Measurements from ENCODE around the gene SFMBT1. TPM values are rescaled to one million over a fixed set of nuclear protein-coding genes. Genes with fewer than 3 reads are reported as not detected.

The SFMBT1 gene
- total and polyA plus RNA-seq, 2 of the 4 experiments (the other 2 are of a cell fraction): 1.0 to 1.8 TPM

- H3K9me3 ChIP-seq (ENCODE audit: control insufficient read depth, insufficient read depth, low read length): no peaks in the 10 kb centered on the region
- H3K56ac ChIP-seq (ENCODE audit: extremely low read depth, insufficient read depth, low read length): no peak overlapping the region
- H3K4me2 ChIP-seq (ENCODE audit: low read depth, low read length): no peak overlapping the region
- no peak overlapping the region for H4K5ac ChIP-seq (ENCODE audit: low read depth, low read length)
- H2BK120ac ChIP-seq (ENCODE audit: low read depth, low read length): no peak overlapping the region
- H2BK15ac ChIP-seq (ENCODE audit: low read depth, low read length): no peak overlapping the region
- H2BK20ac ChIP-seq (ENCODE audit: low read depth, low read length): no peak overlapping the region
- no peak overlapping the region for H3K4me3 ChIP-seq (ENCODE audit: insufficient read depth, low read depth, low read length)
- CTCF ChIA-PET: interaction anchor here (0.6 to 0.7 kb wide), 4 partner anchors 10 to 138 kb away, joined by 3 to 5 read pairs (median 4); no protein-coding TSS in a partner anchor
- TF ChIP-seq CEBPB (IDR thresholded peaks at IDR 0.05; ENCODE audit: low read depth, low read length): no peak
- TF ChIP-seq CHD1 (IDR thresholded peaks at IDR 0.05; ENCODE audit: low read depth, low read length): no peak
- TF ChIP-seq FOS (IDR thresholded peaks at IDR 0.05; ENCODE audit: low read depth, low read length): no peak
- TF ChIP-seq SMC3 (IDR thresholded peaks at IDR 0.05; ENCODE audit: low read depth, low read length): no peak
- TF ChIP-seq MAZ (IDR thresholded peaks at IDR 0.05; ENCODE audit: borderline replicate concordance, low read depth, low read length): no peak
- no peak for TF ChIP-seq RCOR1 (IDR thresholded peaks at IDR 0.05; ENCODE audit: insufficient replicate concordance, low read length)
- peak; percentile 77 for DNase-seq
- no peak overlapping the region for H2AK9ac ChIP-seq (replicated peaks; ENCODE audit: low read depth, low read length, poor library complexity)
- H3K9me1 ChIP-seq (ENCODE audit: insufficient read depth, low read length): no peaks in the 10 kb centered on the region
- dilution Hi-C loops (cut with HindIII; ENCODE audit: low sequenced_read_pairs, unreplicated experiment): no loop called here
- no peaks in the 10 kb centered on the region for H3K27me3 ChIP-seq (ENCODE audit: control insufficient read depth, insufficient read depth, low read length)
- intact Hi-C loops (cut with micrococcal nuclease): loop anchor here (5.0 kb wide), 1 partner anchor 244 kb away; no protein-coding TSS in a partner anchor
- H3K79me1 ChIP-seq (ENCODE audit: low read depth in 1 of 2, low read length in 2 of 2): 0 out of 4 replicates have a peak, but pooled peaks cover 0 to 2% of the 10 kb centered on the region in 2 experiments
- H2AFZ ChIP-seq (replicated peaks; ENCODE audit: low read length, poor library complexity): no peak overlapping the region
- no peak overlapping the region for H3K9ac ChIP-seq (ENCODE audit: low read depth, low read length)
- no TSS peak for BruUV-seq (replicated peaks)
- no peak overlapping the region for H3K27ac ChIP-seq (ENCODE audit: insufficient read depth, low read length)
- no peaks in the 10 kb centered on the region for H3K36me3 ChIP-seq (ENCODE audit: control insufficient read depth, insufficient read depth, low read length)
- H4K20me1 ChIP-seq (ENCODE audit: insufficient read depth, low read length): no peaks in the 10 kb centered on the region
- H4K8ac ChIP-seq (ENCODE audit: low read depth in 2 of 2, low read length in 2 of 2): no peak overlapping the region
- WGBS, 2 experiments (ENCODE audit: extremely low coverage in 2 of 2, insufficient read length in 1 of 2): no CpG with 5 or more reads among the region's 1 CpG
- POLR2A ChIA-PET (ENCODE audit: unreplicated experiment): no interaction called here
- H3K4ac ChIP-seq (ENCODE audit: low read depth, low read length): no peak overlapping the region
- in situ Hi-C loops (cut with MboI; ENCODE audit: low sequenced_read_pairs): no loop called here
- no peak overlapping the region for H3K18ac ChIP-seq (ENCODE audit: low read depth, low read length)
- no peaks in the 10 kb centered on the region for H3K4me1 ChIP-seq (ENCODE audit: control insufficient read depth, insufficient read depth, low read length)
- H2BK5ac ChIP-seq (ENCODE audit: low read depth, low read length, poor library complexity, severe bottlenecking): no peak overlapping the region
- no peak overlapping the region for H3K14ac ChIP-seq (replicated peaks; ENCODE audit: low read depth, low read length)
- H3K23ac ChIP-seq (ENCODE audit: low read depth, low read length): no peak overlapping the region
- no peak overlapping the region for H2AK5ac ChIP-seq (ENCODE audit: low read depth, low read length)
- ATAC-seq (ENCODE audit: low read depth): peak; percentile 73
- H4K91ac ChIP-seq (ENCODE audit: insufficient read depth, low read depth, low read length): no peak overlapping the region
Measured at GRCh38 chr3:52986049-52986448, 59.8 kb downstream of the SFMBT1 start.

All from IMR-90 (cell line).